AG20443 (cell line): ENCODE measurements around the gene HDC.

ENCODE experiments used
- DNase-seq: peaks from one replicate; pipeline ENCODE4 v3.0.0; 2012; ENCODE audit warnings: low spot score, mixed read lengths

Gene HDC

GRCh38 chr15:50256188-50257041 is 9.1 kb downstream of the HDC start:
- no peak for DNase-seq

- DNase-seq, result no peak
Observed at GRCh38 chr15:50252556-50252955, 13.0 kb downstream of the HDC start.

- DNase-seq, result no peak
Observed at GRCh38 chr15:50251638-50252182, 13.8 kb downstream of the HDC start.

- no peak for DNase-seq
Observed at GRCh38 chr15:50250760-50251394, 14.6 kb downstream of the HDC start.

- DNase-seq, result no peak
Observed at GRCh38 chr15:50249704-50250103, 15.8 kb downstream of the HDC start.

GRCh38 chr15:50248994-50249582 is 16.4 kb downstream of the HDC start:
- DNase-seq, result no peak

- DNase-seq, result no peak
Observed at GRCh38 chr15:50247819-50248655, 17.5 kb downstream of the HDC start.

- no peak for DNase-seq
Observed at GRCh38 chr15:50246631-50247030, 18.9 kb downstream of the HDC start.

- DNase-seq, result no peak
Observed at GRCh38 chr15:50244959-50245624, 20.4 kb downstream of the HDC start.

- no peak for DNase-seq
Observed at GRCh38 chr15:50244153-50244552, 21.4 kb downstream of the HDC start.

- DNase-seq, result peak; percentile 46
Observed at GRCh38 chr15:50241684-50242450, 23.7 kb downstream of the HDC start.

GRCh38 chr15:50238255-50238654 is 27.3 kb downstream of the HDC start:
- DNase-seq, result no peak

- DNase-seq, result no peak
Observed at GRCh38 chr15:50236433-50236832, 29.1 kb downstream of the HDC start.

- DNase-seq, result no peak
Observed at GRCh38 chr15:50235794-50236193, 29.7 kb downstream of the HDC start.

- DNase-seq, result no peak
Observed at GRCh38 chr15:50234764-50235163, 30.8 kb downstream of the HDC start.

- no peak for DNase-seq
Observed at GRCh38 chr15:50233192-50233736, 32.3 kb downstream of the HDC start.

GRCh38 chr15:50232791-50233190 is 32.7 kb downstream of the HDC start:
- DNase-seq, result no peak

GRCh38 chr15:50231761-50232160 is 33.8 kb downstream of the HDC start:
- DNase-seq, result no peak

- no peak for DNase-seq
Observed at GRCh38 chr15:50229336-50229735, 36.2 kb downstream of the HDC start.

- no peak for DNase-seq
Observed at GRCh38 chr15:50228866-50229265, 36.7 kb downstream of the HDC start.
